Myocyte (in vitro differentiated cells): ENCODE results near the gene C10orf105. TPM values are rescaled to one million over a fixed set of nuclear protein-coding genes. Genes with fewer than 3 reads are reported as not detected.

ENCODE experiments used
- DNase-seq: peaks from one replicate; pipeline ENCODE4 v3.0.0-alpha.2; 2012; ENCODE audit warnings: low read depth
- total RNA-seq: library from RNA; depleted of rRNA; stranded (reverse); fragments of >200 nt; gene quantifications from 2 replicates; pipeline ENCODE4 v1.2.3, GENCODE V29; 2014

The C10orf105 gene
- total RNA-seq, 1 donor from 2014 or later: 0.03 TPM

- peak; percentile 63 for DNase-seq
Measured at GRCh38 chr10:71752391-71753090, 33.0 kb upstream of the C10orf105 start.

- DNase-seq: no peak
Measured at GRCh38 chr10:71751515-71752224, 32.1 kb upstream of the C10orf105 start.

GRCh38 chr10:71750986-71751385, 31.4 kb upstream of the C10orf105 start:
- DNase-seq: no peak

- DNase-seq: peak; percentile 73
Measured at GRCh38 chr10:71750124-71750841, 30.7 kb upstream of the C10orf105 start.

GRCh38 chr10:71749396-71749795, 29.8 kb upstream of the C10orf105 start:
- no peak for DNase-seq

GRCh38 chr10:71748671-71749191, 29.2 kb upstream of the C10orf105 start:
- DNase-seq: peak; percentile 80

GRCh38 chr10:71747551-71748523, 28.3 kb upstream of the C10orf105 start:
- DNase-seq: no peak

GRCh38 chr10:71747039-71747531, 27.5 kb upstream of the C10orf105 start:
- no peak for DNase-seq

GRCh38 chr10:71746344-71747037, 26.9 kb upstream of the C10orf105 start:
- DNase-seq: no peak

GRCh38 chr10:71745664-71746250, 26.2 kb upstream of the C10orf105 start:
- DNase-seq: peak; percentile 77

GRCh38 chr10:71744897-71745663, 25.5 kb upstream of the C10orf105 start:
- no peak for DNase-seq

- DNase-seq: no peak
Measured at GRCh38 chr10:71743866-71744265, 24.3 kb upstream of the C10orf105 start.

GRCh38 chr10:71743089-71743838, 23.7 kb upstream of the C10orf105 start:
- no peak for DNase-seq

GRCh38 chr10:71742301-71743088, 22.9 kb upstream of the C10orf105 start:
- DNase-seq: no peak

GRCh38 chr10:71741671-71742070, 22.1 kb upstream of the C10orf105 start:
- DNase-seq: no peak

GRCh38 chr10:71741029-71741428, 21.5 kb upstream of the C10orf105 start:
- no peak for DNase-seq

- DNase-seq: peak; percentile 51
Measured at GRCh38 chr10:71740069-71740653, 20.6 kb upstream of the C10orf105 start.
